ENCODE data around the gene ROBO1.

Gene ROBO1

DNA sequence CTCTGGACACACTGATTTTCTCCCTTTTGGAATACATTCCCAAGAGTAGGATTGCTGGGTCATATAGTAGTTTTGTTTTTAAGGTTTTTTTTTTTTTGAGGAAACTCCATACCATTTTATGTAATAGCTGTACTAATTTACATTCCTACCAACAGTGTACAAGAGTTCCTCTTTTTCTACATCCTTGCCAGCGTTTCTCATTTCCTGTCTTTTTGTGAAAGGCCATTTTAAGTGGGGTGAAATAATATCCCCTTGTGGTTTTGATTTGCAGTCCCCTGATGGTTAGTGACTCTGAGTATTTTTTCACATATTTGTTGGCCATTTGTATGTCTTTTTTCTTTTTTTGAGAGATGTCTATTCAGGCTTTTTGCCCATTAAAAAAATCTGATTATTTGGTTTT, 1205.5 kb downstream of the ROBO1 start:
- H3K27ac ChIP-seq, result no peak overlapping the region
- TF ChIP-seq ZFX (IDR thresholded peaks at IDR 0.05), result no peak
- TF ChIP-seq, protein P1, sequence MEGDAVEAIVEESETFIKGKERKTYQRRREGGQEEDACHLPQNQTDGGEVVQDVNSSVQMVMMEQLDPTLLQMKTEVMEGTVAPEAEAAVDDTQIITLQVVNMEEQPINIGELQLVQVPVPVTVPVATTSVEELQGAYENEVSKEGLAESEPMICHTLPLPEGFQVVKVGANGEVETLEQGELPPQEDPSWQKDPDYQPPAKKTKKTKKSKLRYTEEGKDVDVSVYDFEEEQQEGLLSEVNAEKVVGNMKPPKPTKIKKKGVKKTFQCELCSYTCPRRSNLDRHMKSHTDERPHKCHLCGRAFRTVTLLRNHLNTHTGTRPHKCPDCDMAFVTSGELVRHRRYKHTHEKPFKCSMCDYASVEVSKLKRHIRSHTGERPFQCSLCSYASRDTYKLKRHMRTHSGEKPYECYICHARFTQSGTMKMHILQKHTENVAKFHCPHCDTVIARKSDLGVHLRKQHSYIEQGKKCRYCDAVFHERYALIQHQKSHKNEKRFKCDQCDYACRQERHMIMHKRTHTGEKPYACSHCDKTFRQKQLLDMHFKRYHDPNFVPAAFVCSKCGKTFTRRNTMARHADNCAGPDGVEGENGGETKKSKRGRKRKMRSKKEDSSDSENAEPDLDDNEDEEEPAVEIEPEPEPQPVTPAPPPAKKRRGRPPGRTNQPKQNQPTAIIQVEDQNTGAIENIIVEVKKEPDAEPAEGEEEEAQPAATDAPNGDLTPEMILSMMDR (conservative IDR thresholded peaks at IDR 0.05), result no peak
